ENCODE measurements around the gene KCNA2. TPM values are rescaled to one million over a fixed set of nuclear protein-coding genes. Genes with fewer than 3 reads are reported as not detected.

The KCNA2 gene
- total and polyA plus RNA-seq, 2 donors (not counting 1 experiment from before 2014, with no cell fraction given), result 0.17 TPM; not detected in 1

GRCh38 chr1:110607536-110608230, 1.5 kb upstream of the KCNA2 start:
- Histone ChIP-seq H3K4me2 (ENCODE audit: extremely low read depth, insufficient read depth, low read length) (no peak overlapping the region), H2AFZ (ENCODE audit: low read length) (no peak overlapping the region), H3K9ac (ENCODE audit: insufficient read depth, low read length) (no peak overlapping the region), H3K79me2 (ENCODE audit: control insufficient read depth, insufficient read depth, low read length) (no peaks in the 10 kb centered on the region), H4K20me1 (ENCODE audit: control insufficient read depth, extremely low read depth, insufficient read depth, low read length) (no peaks in the 10 kb centered on the region), H3K4me3 (replicated peaks in 1 of 4; ENCODE audit: control extremely low read depth in 1 of 4, insufficient read depth in 1 of 4, low read depth in 3 of 4, low read length in 4 of 4) (no peak overlapping the region), H3K9me3 (ENCODE audit: control insufficient read depth, insufficient read depth, low read depth, low read length) (no peaks in the 10 kb centered on the region), H3K27ac (ENCODE audit: insufficient read depth, low read length) (no peak overlapping the region), H3K27me3 (ENCODE audit: control insufficient read depth, insufficient read depth, low read length) (peaks cover 55% of the 10 kb centered on the region), H3K36me3 (ENCODE audit: control insufficient read depth, insufficient read depth, low read length) (no peaks in the 10 kb centered on the region), H3K4me1 (ENCODE audit: control insufficient read depth, extremely low read depth, insufficient read depth, low read length) (no peaks in the 10 kb centered on the region)
- TF ChIP-seq CTCF (conservative IDR thresholded peaks at IDR 0.05 in 1 of 2, IDR thresholded peaks at IDR 0.05 in 1 of 2; ENCODE audit: low read depth in 1 of 2, low read length in 2 of 2) (no peak), EZH2 (IDR thresholded peaks at IDR 0.05; ENCODE audit: low read length, missing control alignments) (peak; percentile 33)
- no peak for DNase-seq (ENCODE audit: low read depth in 2 of 2)

GRCh38 chr1:110606657-110607535, 738 bp upstream of the KCNA2 start:
- Histone ChIP-seq H3K4me1 (ENCODE audit: control insufficient read depth, extremely low read depth, insufficient read depth, low read length) (no peaks in the 10 kb centered on the region), H3K27me3 (ENCODE audit: control insufficient read depth, insufficient read depth, low read length) (peaks cover 55% of the 10 kb centered on the region), H3K4me2 (ENCODE audit: extremely low read depth, insufficient read depth, low read length) (peak overlapping the region; percentile 13), H3K27ac (ENCODE audit: insufficient read depth, low read length) (no peak overlapping the region), H3K9ac (ENCODE audit: insufficient read depth, low read length) (no peak overlapping the region), H3K4me3 (replicated peaks in 1 of 4; ENCODE audit: control extremely low read depth in 1 of 4, insufficient read depth in 1 of 4, low read depth in 3 of 4, low read length in 4 of 4) (peak overlapping the region in 2 of 4 experiments; percentile 19 to 56), H2AFZ (ENCODE audit: low read length) (no peak overlapping the region), H4K20me1 (ENCODE audit: control insufficient read depth, extremely low read depth, insufficient read depth, low read length) (no peaks in the 10 kb centered on the region), H3K36me3 (ENCODE audit: control insufficient read depth, insufficient read depth, low read length) (no peaks in the 10 kb centered on the region), H3K79me2 (ENCODE audit: control insufficient read depth, insufficient read depth, low read length) (no peaks in the 10 kb centered on the region), H3K9me3 (ENCODE audit: control insufficient read depth, insufficient read depth, low read depth, low read length) (no peaks in the 10 kb centered on the region)
- TF ChIP-seq CTCF (conservative IDR thresholded peaks at IDR 0.05 in 1 of 2, IDR thresholded peaks at IDR 0.05 in 1 of 2; ENCODE audit: low read depth in 1 of 2, low read length in 2 of 2), result no peak
- TF ChIP-seq EZH2 (IDR thresholded peaks at IDR 0.05; ENCODE audit: low read length, missing control alignments), result peak; percentile 100
- DNase-seq (ENCODE audit: low read depth in 2 of 2), result peak in 1 of 2 donors; percentile 3

GRCh38 chr1:110605446-110605845, 712 bp downstream of the KCNA2 start:
- no peaks in the 10 kb centered on the region for H4K20me1 ChIP-seq (ENCODE audit: control insufficient read depth, extremely low read depth, insufficient read depth, low read length)
- no peaks in the 10 kb centered on the region for H3K36me3 ChIP-seq (ENCODE audit: control insufficient read depth, insufficient read depth, low read length)
- no peak for DNase-seq (ENCODE audit: low read depth in 2 of 2)
- H3K27me3 ChIP-seq (ENCODE audit: control insufficient read depth, insufficient read depth, low read length), result peaks cover 55% of the 10 kb centered on the region
- no peaks in the 10 kb centered on the region for H3K79me2 ChIP-seq (ENCODE audit: control insufficient read depth, insufficient read depth, low read length)
- TF ChIP-seq CTCF (conservative IDR thresholded peaks at IDR 0.05 in 1 of 2, IDR thresholded peaks at IDR 0.05 in 1 of 2; ENCODE audit: low read depth in 1 of 2, low read length in 2 of 2) (no peak), EZH2 (IDR thresholded peaks at IDR 0.05; ENCODE audit: low read length, missing control alignments) (no peak)
- H3K27ac ChIP-seq (ENCODE audit: insufficient read depth, low read length), result no peak overlapping the region
- no peak overlapping the region for H3K4me2 ChIP-seq (ENCODE audit: extremely low read depth, insufficient read depth, low read length)
- no peak overlapping the region for H3K9ac ChIP-seq (ENCODE audit: insufficient read depth, low read length)
- H2AFZ ChIP-seq (ENCODE audit: low read length), result no peak overlapping the region
- H3K9me3 ChIP-seq (ENCODE audit: control insufficient read depth, insufficient read depth, low read depth, low read length), result no peaks in the 10 kb centered on the region
- no peak overlapping the region for H3K4me3 ChIP-seq (replicated peaks in 1 of 4; ENCODE audit: control extremely low read depth in 1 of 4, insufficient read depth in 1 of 4, low read depth in 3 of 4, low read length in 4 of 4)
- no peaks in the 10 kb centered on the region for H3K4me1 ChIP-seq (ENCODE audit: control insufficient read depth, extremely low read depth, insufficient read depth, low read length)

All from fibroblast of lung (primary cell).